Thyroid gland (tissue), 4 donors: ENCODE results near the gene COL6A2.

Source experiments
- CTCF ChIP-seq, 6 experiments: fragments of 200-600 bp in 3 of 6; fragments of 450-650 bp in 3 of 6; sonication (generic) in 3 of 6; IDR thresholded peaks; one replicate each; pipeline ENCODE4 v1.5.1; 2016 to 2019; ENCODE audit warnings: antibody characterized with exemption in 6 of 6, mild to moderate bottlenecking in 2 of 6, inconsistent platforms in 1 of 6, moderate library complexity in 1 of 6
- POLR2A ChIP-seq, 2 donors: fragments of 450-650 bp; IDR thresholded peaks; one replicate each; pipeline ENCODE4 v1.6.1; 2017; ENCODE audit warnings: antibody characterized with exemption in 2 of 2, mild to moderate bottlenecking in 2 of 2, moderate library complexity in 1 of 2

GRCh38 chr21:46124926-46125845 lies 27.3 kb downstream of the COL6A2 start:
- TF ChIP-seq CTCF (IDR thresholded peaks at IDR 0.05) (no peak), POLR2A (IDR thresholded peaks at IDR 0.05) (no peak)
